Endothelial cell of umbilical vein (primary cell): ENCODE measurements around the gene COL23A1. TPM values are rescaled to one million over a fixed set of nuclear protein-coding genes. Genes with fewer than 3 reads are reported as not detected.

Experiments used
- BruUV-seq: library from RNA; stranded (reverse); fragments of 400-500 nt; replicated peaks from 2 replicates; lab custom pipeline; 2021; lab: Mats Ljungman, UMichigan
- CTCF ChIA-PET: fragments of 300-600, 350-600 bp; sonication (Branson Sonifier 250); formaldehyde crosslinking; loops from one replicate; lab custom pipeline; 2021; ENCODE audit warnings: antibody characterized with exemption, inconsistent platforms; lab: Charles Lee
- POLR2A ChIA-PET: fragments of 300-600, 350-600 bp; sonication (Branson Sonifier 250); formaldehyde crosslinking; loops from one replicate; lab custom pipeline; 2021; ENCODE audit warnings: antibody characterized with exemption, inconsistent platforms; lab: Charles Lee
- DNase-seq: peaks from one replicate; pipeline ENCODE4 v3.0.0-alpha.2; 2011; ENCODE audit warnings: low read depth, low spot score
- FAIRE-seq: peaks from 2 replicates; lab custom pipeline; 2011; peaks lifted over from hg19 to GRCh38; lab: Jason Lieb, UNC
- H2AFZ ChIP-seq: 2 replicates; pipeline ENCODE4 v1.6.0; 2012; ENCODE audit warnings: low read depth, low read length, control low read depth, inconsistent platforms
- H3K27ac ChIP-seq: 2 replicates; pipeline ENCODE4 v1.5.1; 2011; ENCODE audit warnings: low read depth, mild to moderate bottlenecking, control low read depth, low read length, moderate library complexity; ENCODE audit not compliant: insufficient read depth
- H3K27me3 ChIP-seq, 2 experiments: 2 replicates each; pipeline versions ENCODE4 v1.6.0 to v1.6.1; 2011; ENCODE audit warnings: low read length in 2 of 2, mixed read lengths in 1 of 2; ENCODE audit not compliant: control insufficient read depth in 2 of 2, insufficient read depth in 2 of 2
- H3K36me3 ChIP-seq, 2 experiments: 2 replicates in 1 of 2; 3 replicates in 1 of 2; pipeline ENCODE4 v1.5.1; 2011; ENCODE audit warnings: low read length in 2 of 2, mild to moderate bottlenecking in 1 of 2, moderate library complexity in 1 of 2; ENCODE audit not compliant: control insufficient read depth in 2 of 2, insufficient read depth in 2 of 2; ENCODE audit errors: extremely low read depth in 1 of 2
- H3K4me1 ChIP-seq: 3 replicates; pipeline ENCODE4 v1.5.1; 2011; ENCODE audit warnings: mild to moderate bottlenecking, low read length; ENCODE audit not compliant: control insufficient read depth, insufficient read depth; ENCODE audit errors: extremely low read depth
- H3K4me2 ChIP-seq: 2 replicates; pipeline ENCODE4 v1.6.1; 2011; ENCODE audit warnings: low read length, control low read depth, mixed read lengths; ENCODE audit not compliant: insufficient read depth
- H3K4me3 ChIP-seq, 3 experiments: fragments of 200-600 bp in 1 of 3; sonication (generic), shearing (Covaris generic) in 1 of 3; replicated peaks in 1 of 3; 2 replicates each; pipeline ENCODE4 v1.5.1; 2011 to 2016; ENCODE audit warnings: control low read depth in 3 of 3, low read length in 3 of 3, mild to moderate bottlenecking in 2 of 3, inconsistent platforms in 1 of 3, low read depth in 1 of 3, moderate library complexity in 1 of 3; ENCODE audit not compliant: insufficient read depth in 1 of 3
- H3K79me2 ChIP-seq: 2 replicates; pipeline ENCODE4 v1.6.0; 2012; ENCODE audit warnings: low read length, inconsistent platforms; ENCODE audit not compliant: control insufficient read depth, insufficient read depth
- H3K9ac ChIP-seq: replicated peaks from 2 replicates; pipeline ENCODE3; 2011; ENCODE audit warnings: low read length, control low read depth; ENCODE audit not compliant: insufficient read depth; ENCODE audit errors: extremely low read depth
- H3K9me1 ChIP-seq: replicated peaks from 3 replicates; pipeline ENCODE4 v1.6.0; 2011; ENCODE audit warnings: mild to moderate bottlenecking, low read length; ENCODE audit not compliant: control insufficient read depth, insufficient read depth; ENCODE audit errors: extremely low read depth
- H3K9me3 ChIP-seq: replicated peaks from 2 replicates; pipeline ENCODE4 v1.5.1; 2012; ENCODE audit warnings: low read length, inconsistent platforms; ENCODE audit not compliant: control insufficient read depth, insufficient read depth
- H4K20me1 ChIP-seq: replicated peaks from 2 replicates; pipeline ENCODE3; 2011; ENCODE audit warnings: mild to moderate bottlenecking, low read length; ENCODE audit not compliant: control insufficient read depth, insufficient read depth; ENCODE audit errors: extremely low read depth
- EZH2 ChIP-seq: IDR thresholded peaks from 2 replicates; pipeline ENCODE4 v1.6.1; 2012; ENCODE audit warnings: borderline replicate concordance, low read depth, mild to moderate bottlenecking, moderate library complexity, low read length, inconsistent platforms; ENCODE audit not compliant: severe bottlenecking
- FOS ChIP-seq: IDR thresholded peaks from 2 replicates; pipeline ENCODE4 v1.6.1; 2011; ENCODE audit warnings: mild to moderate bottlenecking, low read length, moderate library complexity, borderline replicate concordance; ENCODE audit not compliant: insufficient read depth
- GATA2 ChIP-seq: IDR thresholded peaks from 2 replicates; pipeline ENCODE4 v1.7.0; 2011; ENCODE audit warnings: low read depth, mild to moderate bottlenecking, moderate library complexity, mixed read lengths, low read length; ENCODE audit not compliant: insufficient read length, insufficient read depth
- JUN ChIP-seq: IDR thresholded peaks from 2 replicates; pipeline ENCODE4 v1.6.1; 2011; ENCODE audit warnings: borderline replicate concordance, low read depth; ENCODE audit not compliant: insufficient read length, insufficient read depth
- MYC ChIP-seq: IDR thresholded peaks from one replicate; pipeline ENCODE4 v1.6.1; 2011; ENCODE audit warnings: mild to moderate bottlenecking, low read depth, low read length
- POLR2A ChIP-seq: IDR thresholded peaks from 2 replicates; pipeline ENCODE4 v1.6.1; 2012; ENCODE audit warnings: low read depth, mild to moderate bottlenecking, control low read depth, low read length
- POLR2AphosphoS5 ChIP-seq: IDR thresholded peaks from 2 replicates; pipeline ENCODE4 v1.6.1; 2012; ENCODE audit warnings: low read depth, mild to moderate bottlenecking, control low read depth, low read length, moderate library complexity; ENCODE audit not compliant: insufficient read depth
- dilution Hi-C: fragments of 300-500 bp; cut with MboI; formaldehyde crosslinking; loops from one replicate; pipeline ENCODE4 v1.15.0; 2019; ENCODE audit warnings: low sequenced_read_pairs; ENCODE audit not compliant: extremely low pct_ligation_motif_present
- intact Hi-C: fragments of 100-400 bp; cut with micrococcal nuclease; formaldehyde crosslinking; loops from one replicate; pipeline ENCODE4 v1.10.0; 2022
- polyA plus RNA-seq, 4 experiments: library from polyadenylated mRNA; depleted of rRNA in 3 of 4; stranded (reverse) in 3 of 4; unstranded in 1 of 4; fragments of >200 nt; gene quantifications; 2 replicates each; pipeline versions ENCODE4 v1.2.1 to v1.2.3, GENCODE V29; 2011 to 2012; ENCODE audit warnings: missing spikeins in 1 of 4
- total RNA-seq: library from RNA; stranded (reverse); gene quantifications from 2 replicates; pipeline ENCODE4 v1.2.3, GENCODE V29; 2021
- TF ChIP-seq, protein P1 (sequence below): IDR thresholded peaks from 2 replicates; pipeline ENCODE4 v1.6.1; 2011; ENCODE audit not compliant: insufficient read depth, insufficient read length
- TF ChIP-seq, protein P2 (sequence below), 2 donors: IDR thresholded peaks; 1 replicate in 1 of 2; 2 replicates in 1 of 2; pipeline ENCODE4 v1.5.1; 2011; ENCODE audit warnings: low read length in 2 of 2, mild to moderate bottlenecking in 2 of 2, moderate library complexity in 2 of 2, control low read depth in 1 of 2, inconsistent platforms in 1 of 2, low read depth in 1 of 2; ENCODE audit not compliant: insufficient read depth in 1 of 2; ENCODE audit errors: extremely low read depth in 1 of 2

The COL23A1 gene
- total and polyA plus RNA-seq, 2 donors (not counting 3 experiments of a cell fraction or from before 2014, with no cell fraction given), result not detected

DNA sequence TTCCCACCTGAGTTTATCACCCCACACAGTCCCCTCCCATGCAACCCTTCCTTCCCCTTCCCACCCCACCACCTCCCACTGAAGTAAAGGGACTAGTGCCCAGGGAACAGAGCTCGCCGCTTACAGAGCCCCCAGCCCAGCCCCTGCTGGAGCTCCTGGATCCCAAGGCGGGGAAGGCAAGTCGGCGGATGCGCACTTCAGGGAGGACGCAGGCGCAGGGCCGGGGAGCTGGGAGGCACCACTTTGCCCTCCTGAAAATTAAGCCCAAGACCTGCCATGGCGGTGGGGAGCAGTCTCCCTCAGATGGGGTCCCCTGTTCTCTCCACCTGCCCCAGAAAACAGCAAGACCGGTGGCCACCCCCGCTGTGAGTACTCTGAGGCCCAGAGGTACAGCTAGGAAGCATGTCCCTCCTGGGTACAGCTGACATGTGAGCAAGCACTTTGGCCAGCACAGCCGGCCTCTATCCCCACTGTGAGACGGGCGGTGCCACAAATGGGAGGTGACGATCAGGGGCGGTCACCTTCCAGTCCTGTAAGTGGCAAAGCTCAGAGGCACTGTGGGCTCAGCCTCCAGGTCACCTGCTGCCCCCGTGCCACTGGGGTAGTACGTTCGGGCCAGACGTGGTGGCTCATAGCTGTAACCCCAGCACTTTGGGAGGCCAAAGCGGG lies 45.9 kb downstream of the COL23A1 start:
- Histone ChIP-seq H3K4me3 (no peak overlapping the region), H3K27ac (no peak overlapping the region), H3K9me3 (no peaks in the 10 kb centered on the region), H3K79me2 (no peaks in the 10 kb centered on the region), H2AFZ (no peak overlapping the region), H3K4me2 (no peak overlapping the region), H3K9me1 (no peaks in the 10 kb centered on the region), H4K20me1 (no peaks in the 10 kb centered on the region), H3K27me3 (no peaks in the 10 kb centered on the region), H3K4me1 (peaks cover 5% of the 10 kb centered on the region), H3K9ac (no peak overlapping the region), H3K36me3 (no peaks in the 10 kb centered on the region)
- dilution Hi-C loops, result no loop called here
- TF ChIP-seq GATA2, result no peak
- TF ChIP-seq, protein P1, sequence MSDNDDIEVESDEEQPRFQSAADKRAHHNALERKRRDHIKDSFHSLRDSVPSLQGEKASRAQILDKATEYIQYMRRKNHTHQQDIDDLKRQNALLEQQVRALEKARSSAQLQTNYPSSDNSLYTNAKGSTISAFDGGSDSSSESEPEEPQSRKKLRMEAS, result no peak
- POLR2A ChIA-PET, result no interaction called here
- FAIRE-seq (no peak), DNase-seq (no peak)
- intact Hi-C loops, result no loop called here
- BruUV-seq, result no TSS peak
- CTCF ChIA-PET, result no interaction called here

DNA sequence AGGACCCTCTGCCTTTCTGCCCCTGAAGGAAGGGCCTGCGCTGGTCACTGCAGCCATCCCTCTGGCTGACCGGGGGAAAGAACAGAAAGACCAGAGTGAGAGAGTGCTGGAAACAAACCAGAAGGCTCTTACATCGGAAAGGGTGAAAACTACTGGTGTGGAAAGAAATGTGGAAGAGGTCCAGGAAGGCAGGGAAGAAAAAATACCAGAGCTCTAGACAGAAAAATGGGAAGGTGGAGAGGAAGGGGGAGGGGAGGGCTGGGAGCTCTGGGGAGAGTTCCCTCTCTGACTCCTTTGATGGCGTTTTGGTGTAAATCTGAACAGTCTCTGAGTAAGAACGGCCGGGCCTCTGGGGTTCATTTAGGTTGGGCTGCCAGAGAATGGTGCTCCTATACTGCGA lies 47.7 kb downstream of the COL23A1 start:
- no peaks in the 10 kb centered on the region for H3K4me1 ChIP-seq
- POLR2A ChIA-PET, result interaction anchor here (0.6 kb wide), 1 partner anchor 252 kb away, joined by 3 read pairs; no protein-coding TSS in a partner anchor
- H3K27ac ChIP-seq, result no peak overlapping the region
- no peaks in the 10 kb centered on the region for H3K9me3 ChIP-seq
- CTCF ChIA-PET, result interaction anchor here (1.2 kb wide), 1 partner anchor 259 kb away, joined by 3 read pairs; no protein-coding TSS in a partner anchor
- H3K36me3 ChIP-seq, result no peaks in the 10 kb centered on the region
- H2AFZ ChIP-seq, result no peak overlapping the region
- FAIRE-seq (no peak), DNase-seq (no peak)
- no peak overlapping the region for H3K4me2 ChIP-seq
- intact Hi-C loops (no loop called here), dilution Hi-C loops (no loop called here)
- H3K9me1 ChIP-seq, result no peaks in the 10 kb centered on the region
- H4K20me1 ChIP-seq, result no peaks in the 10 kb centered on the region
- H3K27me3 ChIP-seq, result no peaks in the 10 kb centered on the region
- TF ChIP-seq JUN (no peak), POLR2A (no peak), GATA2 (no peak), EZH2 (no peak), POLR2AphosphoS5 (no peak), MYC (no peak), FOS (no peak)
- TF ChIP-seq, protein P1, result no peak
- TF ChIP-seq, protein P2, sequence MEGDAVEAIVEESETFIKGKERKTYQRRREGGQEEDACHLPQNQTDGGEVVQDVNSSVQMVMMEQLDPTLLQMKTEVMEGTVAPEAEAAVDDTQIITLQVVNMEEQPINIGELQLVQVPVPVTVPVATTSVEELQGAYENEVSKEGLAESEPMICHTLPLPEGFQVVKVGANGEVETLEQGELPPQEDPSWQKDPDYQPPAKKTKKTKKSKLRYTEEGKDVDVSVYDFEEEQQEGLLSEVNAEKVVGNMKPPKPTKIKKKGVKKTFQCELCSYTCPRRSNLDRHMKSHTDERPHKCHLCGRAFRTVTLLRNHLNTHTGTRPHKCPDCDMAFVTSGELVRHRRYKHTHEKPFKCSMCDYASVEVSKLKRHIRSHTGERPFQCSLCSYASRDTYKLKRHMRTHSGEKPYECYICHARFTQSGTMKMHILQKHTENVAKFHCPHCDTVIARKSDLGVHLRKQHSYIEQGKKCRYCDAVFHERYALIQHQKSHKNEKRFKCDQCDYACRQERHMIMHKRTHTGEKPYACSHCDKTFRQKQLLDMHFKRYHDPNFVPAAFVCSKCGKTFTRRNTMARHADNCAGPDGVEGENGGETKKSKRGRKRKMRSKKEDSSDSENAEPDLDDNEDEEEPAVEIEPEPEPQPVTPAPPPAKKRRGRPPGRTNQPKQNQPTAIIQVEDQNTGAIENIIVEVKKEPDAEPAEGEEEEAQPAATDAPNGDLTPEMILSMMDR (IDR thresholded peaks at IDR 0.05; ENCODE audit: extremely low read depth in 1 of 2, insufficient read depth in 1 of 2, low read depth in 1 of 2, low read length in 2 of 2), result no peak
- H3K9ac ChIP-seq, result no peak overlapping the region
- H3K79me2 ChIP-seq, result no peaks in the 10 kb centered on the region
- H3K4me3 ChIP-seq, result no peak overlapping the region
- BruUV-seq, result no TSS peak
